Activated CD4-positive, alpha-beta T cell treated with anti-CD3 and anti-CD28 coated beads, Interleukin-2, Interleukin-6, amounts not matched to agents 100 ng/mL and 50 ng/mL, durations not matched to agents 16 hours and 8 hours (primary cell): ENCODE results near the gene TSGA10IP.
A peak's percentile ranks its signal among the peaks of the same experiment; 100 is the strongest.

ENCODE experiments used
- DNase-seq: peaks from one replicate; pipeline ENCODE4 v3.0.0-alpha.2; 2020

The TSGA10IP gene

GRCh38 chr11:65918211-65919140 lies 26.8 kb upstream of the TSGA10IP start, which contains the start of gene C11orf68:
TSS of gene C11orf68 (minus strand) at chr11:65919062. CDS start at chr11:65919031, 31 bp downstream.
- no peak for DNase-seq

DNA sequence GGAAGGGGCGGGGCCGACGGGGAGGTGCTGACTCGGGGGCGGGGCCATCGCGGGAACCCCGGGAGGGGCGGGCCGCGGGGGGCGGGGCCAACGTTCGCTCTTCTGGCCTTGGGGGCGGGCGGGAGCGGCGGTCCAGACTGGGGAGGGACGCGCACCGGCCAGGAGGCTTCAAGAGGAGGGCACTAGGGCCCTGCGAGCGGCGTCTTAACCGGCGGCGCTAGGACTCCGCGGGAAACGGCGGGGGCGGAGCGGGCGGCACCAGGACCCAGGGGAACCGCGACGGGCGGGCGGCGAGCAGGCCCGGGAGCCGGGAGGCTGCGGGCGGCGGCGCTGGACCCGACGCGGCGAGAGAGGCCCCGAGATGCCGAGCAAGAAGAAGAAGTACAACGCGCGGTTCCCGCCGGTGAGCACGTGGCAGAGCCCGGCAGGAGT lies 26.1 kb upstream of the TSGA10IP start, which contains the start of gene DRAP1:
Gene DRAP1 (plus strand): TSS at position 286 of the 432 bp plus-strand sequence. CDS start 76 bp downstream, at position 362.
- DNase-seq = peak; percentile 99

DNA sequence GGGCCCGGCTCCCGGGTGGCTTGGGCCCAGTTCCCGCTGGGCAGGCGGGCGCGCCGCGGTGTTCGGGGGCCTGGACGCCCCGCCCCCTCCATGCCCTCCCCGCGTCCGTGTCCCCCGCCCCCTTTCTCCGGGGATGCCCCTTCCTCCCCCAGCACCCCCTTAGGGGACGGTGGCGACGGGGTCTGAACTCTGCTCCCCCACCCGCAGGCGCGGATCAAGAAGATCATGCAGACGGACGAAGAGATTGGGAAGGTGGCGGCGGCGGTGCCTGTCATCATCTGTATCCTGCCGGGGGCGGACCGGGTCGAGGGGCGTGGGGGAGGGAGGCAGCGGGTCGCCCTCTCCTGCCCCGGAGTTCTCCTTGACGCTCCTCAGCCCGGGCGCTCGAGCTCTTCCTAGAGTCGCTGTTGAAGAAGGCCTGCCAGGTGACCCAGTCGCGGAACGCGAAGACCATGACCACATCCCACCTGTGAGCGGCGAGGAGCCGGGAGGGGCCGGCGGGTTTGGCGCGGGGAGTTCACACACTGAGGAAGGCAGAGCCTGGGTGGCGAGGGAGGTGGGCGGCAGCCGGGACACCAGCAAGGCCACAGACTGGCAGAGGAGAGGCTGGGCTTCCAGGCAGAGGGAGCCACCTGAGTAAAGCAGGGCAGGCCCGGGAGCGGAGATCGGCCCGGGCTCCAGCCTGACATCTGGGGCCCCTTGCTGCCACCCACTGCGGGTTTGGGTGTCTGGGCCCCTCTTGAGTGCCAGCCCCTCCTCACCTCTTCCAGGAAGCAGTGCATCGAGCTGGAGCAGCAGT lies 25.5 kb upstream of the TSGA10IP start:
- DNase-seq = no peak

- no peak for DNase-seq
Observed at GRCh38 chr11:65920372-65920802, 24.9 kb upstream of the TSGA10IP start.

GRCh38 chr11:65921033-65921555 lies 24.2 kb upstream of the TSGA10IP start:
- no peak for DNase-seq

DNA sequence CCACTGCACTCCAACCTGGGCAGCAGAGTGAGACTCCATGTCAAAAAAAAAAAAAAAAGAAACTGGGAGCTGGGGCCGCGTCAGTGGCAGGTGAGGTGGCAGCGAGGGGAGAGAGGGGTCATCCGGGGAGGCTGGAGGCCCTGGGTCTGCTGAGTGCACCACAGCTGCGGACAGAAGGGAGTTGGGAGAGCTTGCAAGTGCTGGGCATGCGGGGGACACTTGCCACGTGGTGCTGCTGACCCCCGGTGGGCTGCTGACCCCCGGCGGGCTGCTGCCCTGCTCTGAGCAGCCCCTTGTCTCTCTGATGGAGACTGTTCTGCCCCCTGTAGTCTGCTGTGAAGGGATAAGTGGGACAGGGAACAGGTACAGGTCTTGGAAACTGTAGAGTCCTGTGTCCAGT lies 23.4 kb upstream of the TSGA10IP start:
- DNase-seq = no peak

DNA sequence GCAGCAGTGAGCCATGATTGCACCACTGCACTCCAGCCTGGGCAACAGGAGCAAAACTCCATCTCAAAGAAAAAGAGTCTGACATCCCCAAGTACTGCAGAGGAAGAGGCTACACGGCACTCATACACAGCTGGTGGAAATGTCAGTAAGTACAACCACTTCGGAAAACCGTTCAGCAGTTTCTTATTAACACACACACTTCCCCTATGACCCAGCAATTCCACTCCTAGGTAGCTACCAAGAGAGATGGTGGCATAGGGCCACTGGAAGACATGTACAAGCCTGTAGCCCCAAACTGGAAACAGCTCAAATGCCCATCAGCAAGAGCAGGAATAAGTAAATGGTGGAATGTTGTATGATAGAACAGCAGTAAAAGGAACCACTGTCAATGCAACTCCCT lies 22.7 kb upstream of the TSGA10IP start:
- DNase-seq = no peak

GRCh38 chr11:65925397-65925796 lies 19.9 kb upstream of the TSGA10IP start:
- DNase-seq = no peak

GRCh38 chr11:65927904-65928397 lies 17.3 kb upstream of the TSGA10IP start:
- peak; percentile 89 for DNase-seq

DNA sequence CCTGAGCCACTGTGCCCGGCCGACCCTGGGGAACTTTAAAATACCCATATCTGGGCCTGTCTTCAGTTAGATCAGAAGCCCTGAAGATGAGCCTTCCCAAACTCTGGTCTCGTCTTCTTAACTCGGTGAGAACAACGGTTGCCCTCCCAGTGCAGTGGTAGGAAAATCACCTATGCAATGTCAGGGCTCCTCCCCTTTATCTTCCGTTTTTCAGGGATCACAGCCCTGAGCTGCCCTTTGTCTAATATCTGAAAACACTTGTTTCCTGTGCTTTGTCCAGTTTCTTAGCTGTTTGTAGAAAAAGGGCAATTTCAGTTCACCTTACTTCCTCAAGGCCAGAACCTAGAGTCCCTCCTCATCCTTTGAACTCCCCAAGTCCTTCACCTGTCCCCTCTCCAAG lies 16.6 kb upstream of the TSGA10IP start:
- DNase-seq = peak; percentile 12

DNA sequence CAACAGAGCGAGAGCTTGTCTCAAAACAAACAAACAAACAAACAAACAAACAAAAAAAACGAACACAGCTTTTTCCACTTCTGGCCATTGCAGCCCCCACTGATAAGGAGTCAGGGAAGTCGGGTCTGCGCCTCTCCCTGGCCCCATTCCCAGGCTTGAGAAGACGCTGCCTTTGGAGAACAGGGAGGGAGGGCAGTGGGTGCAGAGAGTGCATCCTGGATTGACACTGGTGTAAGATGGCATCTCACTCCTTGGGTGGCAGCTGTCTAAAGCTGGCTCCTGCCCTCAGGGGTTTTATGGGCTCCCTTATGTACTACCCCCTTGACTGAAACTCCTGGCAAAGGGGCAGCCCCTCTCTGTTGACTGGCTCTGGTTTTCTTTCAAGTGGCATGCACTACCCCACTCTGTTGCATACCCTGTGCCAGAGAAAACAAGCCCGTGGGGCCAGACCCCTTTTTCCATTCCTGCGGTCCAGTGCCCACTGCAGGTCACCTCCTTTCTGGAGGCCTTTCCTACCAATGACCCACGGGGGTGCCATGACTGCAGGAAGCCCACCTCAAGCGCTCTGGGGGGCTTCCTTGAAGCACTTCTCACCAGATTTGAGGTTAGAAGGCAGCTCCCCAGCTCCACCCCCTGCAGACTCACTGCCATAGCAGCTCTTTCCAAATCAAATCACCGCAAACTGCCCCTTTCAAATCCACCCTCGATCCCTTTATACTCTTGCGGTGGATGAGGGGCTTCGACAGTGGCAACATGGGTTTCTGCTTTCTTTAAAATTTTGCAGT lies 13.3 kb upstream of the TSGA10IP start:
- DNase-seq = no peak

- peak; percentile 34 for DNase-seq
Observed at GRCh38 chr11:65932558-65932919, 12.7 kb upstream of the TSGA10IP start.

DNA sequence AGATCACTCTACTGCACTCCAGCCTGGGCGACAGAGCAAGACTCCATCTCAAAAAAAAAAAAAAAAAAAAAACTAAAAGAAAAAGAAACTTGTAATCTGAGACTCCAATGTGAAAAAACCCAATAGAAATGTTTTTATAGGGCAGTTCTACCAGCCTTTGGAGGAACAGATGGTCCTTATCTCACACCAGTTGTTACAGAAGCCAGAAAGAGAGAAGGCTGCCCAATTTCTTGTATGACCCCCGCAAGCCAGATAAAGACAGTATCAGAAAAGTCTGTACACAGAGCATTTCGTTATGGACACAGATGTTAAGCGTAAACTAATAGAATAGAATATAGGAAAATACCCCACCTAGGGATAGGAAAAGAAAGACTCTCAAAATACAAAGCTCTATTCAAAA lies 11.3 kb upstream of the TSGA10IP start:
- no peak for DNase-seq

GRCh38 chr11:65937766-65938165 lies 7.5 kb upstream of the TSGA10IP start:
- no peak for DNase-seq

DNA sequence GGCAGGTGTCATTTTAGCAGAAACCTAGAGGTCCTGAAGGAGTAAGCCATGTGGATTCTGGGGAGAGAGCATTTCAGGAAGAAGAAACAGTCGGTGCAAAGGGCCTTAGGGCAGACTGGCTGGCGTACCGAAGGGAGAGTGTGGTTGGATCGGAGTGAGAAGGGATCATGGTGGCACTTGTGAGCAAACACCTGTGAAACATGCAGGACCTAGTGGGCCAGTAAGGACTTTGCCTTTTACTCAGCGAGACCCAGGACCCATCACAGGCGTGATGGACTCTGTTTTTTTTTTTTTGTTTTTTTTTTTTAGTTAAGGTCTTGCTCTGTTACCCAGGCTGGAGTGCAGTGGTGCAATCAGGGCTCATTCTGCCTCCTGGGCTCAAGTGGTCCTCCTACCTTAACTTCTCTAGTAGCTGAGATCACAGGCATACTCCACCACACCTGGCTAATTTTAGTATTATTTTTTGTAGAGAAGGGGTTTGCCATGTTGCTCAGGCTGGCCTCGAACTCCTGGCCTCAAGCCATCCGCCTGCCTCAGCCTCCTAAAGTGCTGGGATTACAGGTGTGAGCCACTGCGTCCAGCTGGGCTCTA lies 3.5 kb upstream of the TSGA10IP start:
- DNase-seq = no peak

GRCh38 chr11:65942531-65942930 lies 2.7 kb upstream of the TSGA10IP start:
- no peak for DNase-seq

DNA sequence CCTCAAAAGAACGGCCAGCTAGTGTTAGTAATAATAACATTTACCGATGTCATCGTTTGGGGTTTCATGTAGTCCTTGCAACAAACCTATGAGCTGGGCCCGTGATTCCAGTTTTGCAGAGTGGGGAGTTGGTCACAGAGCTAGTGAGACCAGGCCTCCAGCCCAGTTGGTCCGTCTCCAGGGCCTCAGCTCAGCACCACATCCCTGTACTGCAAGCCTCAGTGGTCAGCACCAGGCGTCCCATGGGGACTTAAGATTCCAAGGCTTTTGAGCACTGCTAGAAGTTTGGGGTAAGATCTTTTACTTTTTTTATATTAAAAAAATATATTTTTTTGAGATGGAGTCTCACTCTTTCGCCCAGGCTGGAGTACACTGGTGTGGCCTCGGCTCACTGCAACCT lies 1.1 kb upstream of the TSGA10IP start:
- DNase-seq = no peak

DNA sequence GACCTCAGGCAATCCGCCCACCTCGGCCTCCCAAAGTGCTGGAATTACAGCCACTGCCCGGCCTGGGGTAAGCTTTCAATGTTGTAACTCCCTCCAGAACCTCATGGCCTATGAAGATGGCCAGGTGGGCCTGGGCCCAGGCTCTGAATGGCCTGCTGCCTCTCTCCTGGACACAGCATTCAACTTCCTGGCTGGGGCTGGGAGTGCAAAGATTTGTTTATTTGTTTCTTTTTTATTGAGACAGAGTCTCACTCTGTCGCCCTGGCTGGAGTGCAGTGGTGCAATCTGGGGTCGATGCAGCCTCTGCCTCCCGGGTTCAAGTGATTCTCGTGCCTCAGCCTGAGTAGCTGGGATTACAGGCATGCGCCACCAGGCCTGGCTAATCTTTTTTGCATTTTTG lies 513 bp upstream of the TSGA10IP start:
- DNase-seq = no peak

DNA sequence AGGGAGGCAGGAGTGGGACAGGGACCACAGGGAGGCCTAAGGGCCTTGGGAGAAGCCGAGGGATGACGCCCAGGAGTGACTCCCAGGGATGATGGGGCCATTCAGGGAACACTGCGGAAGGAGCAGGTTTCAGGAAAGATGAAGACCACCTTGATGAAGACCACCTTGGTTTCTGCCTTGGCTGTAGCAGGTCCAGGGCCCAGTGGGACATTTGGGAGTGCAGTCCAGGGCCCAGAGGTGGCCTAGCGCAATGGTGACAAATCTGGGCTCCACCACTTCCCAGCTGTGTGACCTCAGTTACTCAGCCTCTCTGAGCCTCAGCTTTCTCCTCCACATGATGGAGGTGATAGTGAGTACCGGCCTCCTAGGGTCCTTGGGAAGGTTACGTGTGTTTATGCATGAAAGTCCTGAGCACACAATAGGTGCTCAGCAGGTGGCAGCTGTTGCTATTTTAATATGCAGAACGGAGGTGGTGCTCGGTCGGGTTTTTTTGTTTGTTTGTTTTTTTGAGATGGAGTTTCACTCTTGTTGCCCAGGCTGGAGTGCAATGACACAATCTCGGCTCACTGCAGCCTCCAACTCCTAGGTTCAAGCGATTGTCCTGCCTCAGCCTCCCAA lies 770 bp downstream of the TSGA10IP start:
- DNase-seq = no peak

GRCh38 chr11:65946655-65947054 lies 1.4 kb downstream of the TSGA10IP start:
- no peak for DNase-seq

DNA sequence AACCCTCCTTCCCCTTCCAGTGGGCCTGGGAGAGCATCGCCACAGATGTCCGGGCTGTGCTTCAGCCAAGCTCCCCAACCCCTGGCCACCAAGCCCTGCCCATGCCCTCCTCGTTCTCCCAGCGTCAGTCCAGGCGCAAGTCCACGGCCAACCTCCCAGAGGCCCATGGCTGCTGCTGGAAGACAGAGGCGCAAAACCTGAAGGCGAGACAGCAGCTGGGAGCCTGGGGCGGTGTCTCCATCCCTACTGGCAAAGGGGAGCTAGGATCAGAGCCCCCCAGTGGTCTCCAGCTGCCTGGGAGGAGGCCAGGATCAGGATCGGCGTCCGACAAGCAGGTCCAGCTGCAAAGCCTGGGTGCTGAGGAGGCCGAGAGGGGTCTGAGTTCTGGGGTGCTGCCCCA lies 1.9 kb downstream of the TSGA10IP start:
- no peak for DNase-seq
